Gastroesophageal sphincter (tissue), 3 donors: Measurements from ENCODE around the gene MEPE.

ENCODE experiments used
- EP300 ChIP-seq: sonication (generic); formaldehyde crosslinking; IDR thresholded peaks from one replicate; pipeline ENCODE4 v1.6.1; 2017; ENCODE audit warnings: antibody characterized with exemption, mild to moderate bottlenecking
- POLR2A ChIP-seq, 2 donors: fragments of 450-650 bp; IDR thresholded peaks; one replicate each; pipeline ENCODE4 v1.6.1; 2017; ENCODE audit warnings: antibody characterized with exemption in 2 of 2, mild to moderate bottlenecking in 2 of 2, moderate library complexity in 1 of 2
- POLR2AphosphoS5 ChIP-seq: sonication (generic); formaldehyde crosslinking; IDR thresholded peaks from one replicate; pipeline ENCODE4 v1.6.1; 2017; ENCODE audit warnings: antibody characterized with exemption
- TF ChIP-seq, protein P1 (sequence below), 4 experiments: fragments of 200-600 bp in 2 of 4; fragments of 450-650 bp in 2 of 4; sonication (generic) in 1 of 4; IDR thresholded peaks; one replicate each; pipeline ENCODE4 v1.5.1; 2017 to 2019; ENCODE audit warnings: antibody characterized with exemption in 4 of 4, mild to moderate bottlenecking in 2 of 4, moderate library complexity in 2 of 4

DNA sequence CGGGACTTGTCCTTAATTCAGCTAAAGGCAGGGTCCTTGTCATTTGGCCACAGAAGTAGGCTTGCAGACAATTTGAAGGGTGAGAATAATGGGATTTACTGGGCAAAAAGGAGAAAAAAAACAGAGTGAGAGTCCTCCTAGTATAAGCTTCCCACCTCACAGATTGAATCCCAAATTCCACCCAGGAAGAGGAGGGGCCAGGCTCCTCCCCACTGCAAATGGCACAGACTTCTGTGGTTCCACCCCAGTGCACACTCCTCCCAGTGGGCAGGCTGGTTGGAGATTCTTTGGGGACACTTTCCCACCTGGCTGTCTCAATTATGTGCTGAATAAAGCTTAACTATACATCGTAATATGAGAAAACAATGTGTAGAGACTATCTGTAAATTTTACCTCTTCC is 31.6 kb downstream of the MEPE start:
- TF ChIP-seq, protein P1, sequence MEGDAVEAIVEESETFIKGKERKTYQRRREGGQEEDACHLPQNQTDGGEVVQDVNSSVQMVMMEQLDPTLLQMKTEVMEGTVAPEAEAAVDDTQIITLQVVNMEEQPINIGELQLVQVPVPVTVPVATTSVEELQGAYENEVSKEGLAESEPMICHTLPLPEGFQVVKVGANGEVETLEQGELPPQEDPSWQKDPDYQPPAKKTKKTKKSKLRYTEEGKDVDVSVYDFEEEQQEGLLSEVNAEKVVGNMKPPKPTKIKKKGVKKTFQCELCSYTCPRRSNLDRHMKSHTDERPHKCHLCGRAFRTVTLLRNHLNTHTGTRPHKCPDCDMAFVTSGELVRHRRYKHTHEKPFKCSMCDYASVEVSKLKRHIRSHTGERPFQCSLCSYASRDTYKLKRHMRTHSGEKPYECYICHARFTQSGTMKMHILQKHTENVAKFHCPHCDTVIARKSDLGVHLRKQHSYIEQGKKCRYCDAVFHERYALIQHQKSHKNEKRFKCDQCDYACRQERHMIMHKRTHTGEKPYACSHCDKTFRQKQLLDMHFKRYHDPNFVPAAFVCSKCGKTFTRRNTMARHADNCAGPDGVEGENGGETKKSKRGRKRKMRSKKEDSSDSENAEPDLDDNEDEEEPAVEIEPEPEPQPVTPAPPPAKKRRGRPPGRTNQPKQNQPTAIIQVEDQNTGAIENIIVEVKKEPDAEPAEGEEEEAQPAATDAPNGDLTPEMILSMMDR (IDR thresholded peaks at IDR 0.05): no peak
- no peak for TF ChIP-seq EP300
- TF ChIP-seq POLR2AphosphoS5: no peak
- no peak for TF ChIP-seq POLR2A (IDR thresholded peaks at IDR 0.05)
